Stimulated activated CD4-positive, alpha-beta T cell treated with anti-CD3 and anti-CD28 coated beads, Interleukin-1b, Interleukin-23, amount 100 ng/mL, for 24 hours (primary cell): Measurements from ENCODE around the gene KRTAP5-10.
"Not testable (repeated sequence)": the region's sequence is repeated elsewhere in the genome, so short reads cannot be mapped to it uniquely, and the experiment has no call there.

ENCODE experiments used
- DNase-seq, 4 experiments: peaks; one replicate each; pipeline ENCODE4 v3.0.0-alpha.2; 2020; ENCODE audit warnings: low read depth in 4 of 4, low spot score in 1 of 4

The KRTAP5-10 gene

GRCh38 chr11:71607520-71608216, 42.3 kb downstream of the KRTAP5-10 start:
- DNase-seq = not testable (repeated sequence)

DNA sequence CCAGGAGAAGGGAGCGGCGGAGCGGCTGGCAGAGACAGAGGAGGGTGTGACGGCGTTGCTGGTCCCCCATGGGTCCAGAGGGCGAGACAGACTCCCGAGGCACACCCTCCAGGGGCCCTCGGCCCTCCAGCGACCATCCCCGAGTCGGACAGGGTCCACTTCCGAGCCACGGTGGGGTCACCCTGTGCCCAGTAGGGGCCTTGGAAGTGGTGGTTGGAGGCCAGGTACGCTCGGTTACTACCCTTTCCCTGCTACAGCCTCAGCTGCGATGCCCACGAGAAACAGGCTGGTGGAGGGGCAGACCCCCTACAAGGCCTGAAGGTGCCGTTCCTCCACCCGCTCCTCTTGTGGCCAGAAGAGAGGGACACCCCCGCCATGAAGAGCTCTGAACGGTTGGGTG, 42.9 kb downstream of the KRTAP5-10 start:
- not testable (repeated sequence) for DNase-seq

DNA sequence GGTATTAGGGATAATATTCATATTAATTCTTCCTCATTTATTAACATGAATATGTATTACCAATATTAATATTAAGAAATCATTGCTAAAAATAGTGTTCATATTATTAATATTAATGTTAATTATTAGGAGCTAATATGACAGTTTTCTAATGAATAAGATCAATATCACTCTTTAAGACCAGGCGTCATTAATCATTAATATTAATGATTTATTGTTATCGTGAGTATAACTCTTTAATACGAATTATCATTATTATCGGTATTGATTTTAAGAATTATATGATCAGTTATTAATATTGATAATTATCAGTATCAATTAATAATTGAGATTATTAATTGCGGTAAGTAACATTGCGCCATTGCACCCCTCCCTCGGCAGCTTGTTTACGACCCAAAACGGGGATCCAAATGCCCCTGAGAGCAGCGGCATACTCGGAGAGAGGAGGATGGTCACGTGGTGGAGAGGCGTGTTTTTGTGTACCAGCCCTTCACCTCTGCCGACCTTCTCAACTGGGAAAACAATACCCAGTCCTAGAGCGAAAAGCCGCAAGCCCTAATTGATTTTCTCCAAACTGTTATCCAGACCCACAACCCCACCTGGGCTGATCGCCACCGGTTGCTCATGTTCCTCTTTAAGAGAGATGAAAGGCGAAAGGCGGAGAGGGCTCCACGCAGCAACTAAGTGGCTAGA, 46.0 kb downstream of the KRTAP5-10 start:
- not testable (repeated sequence) for DNase-seq

- not testable (repeated sequence) for DNase-seq
These were observed 48.6 kb downstream of the KRTAP5-10 start for GRCh38 chr11:71613931-71614330.

GRCh38 chr11:71614366-71614917, 49.1 kb downstream of the KRTAP5-10 start:
- DNase-seq = not testable (repeated sequence)

- not testable (repeated sequence) for DNase-seq
These were observed 49.6 kb downstream of the KRTAP5-10 start for GRCh38 chr11:71615003-71615402.
